ENCODE results near the gene G6PC3.

DNA sequence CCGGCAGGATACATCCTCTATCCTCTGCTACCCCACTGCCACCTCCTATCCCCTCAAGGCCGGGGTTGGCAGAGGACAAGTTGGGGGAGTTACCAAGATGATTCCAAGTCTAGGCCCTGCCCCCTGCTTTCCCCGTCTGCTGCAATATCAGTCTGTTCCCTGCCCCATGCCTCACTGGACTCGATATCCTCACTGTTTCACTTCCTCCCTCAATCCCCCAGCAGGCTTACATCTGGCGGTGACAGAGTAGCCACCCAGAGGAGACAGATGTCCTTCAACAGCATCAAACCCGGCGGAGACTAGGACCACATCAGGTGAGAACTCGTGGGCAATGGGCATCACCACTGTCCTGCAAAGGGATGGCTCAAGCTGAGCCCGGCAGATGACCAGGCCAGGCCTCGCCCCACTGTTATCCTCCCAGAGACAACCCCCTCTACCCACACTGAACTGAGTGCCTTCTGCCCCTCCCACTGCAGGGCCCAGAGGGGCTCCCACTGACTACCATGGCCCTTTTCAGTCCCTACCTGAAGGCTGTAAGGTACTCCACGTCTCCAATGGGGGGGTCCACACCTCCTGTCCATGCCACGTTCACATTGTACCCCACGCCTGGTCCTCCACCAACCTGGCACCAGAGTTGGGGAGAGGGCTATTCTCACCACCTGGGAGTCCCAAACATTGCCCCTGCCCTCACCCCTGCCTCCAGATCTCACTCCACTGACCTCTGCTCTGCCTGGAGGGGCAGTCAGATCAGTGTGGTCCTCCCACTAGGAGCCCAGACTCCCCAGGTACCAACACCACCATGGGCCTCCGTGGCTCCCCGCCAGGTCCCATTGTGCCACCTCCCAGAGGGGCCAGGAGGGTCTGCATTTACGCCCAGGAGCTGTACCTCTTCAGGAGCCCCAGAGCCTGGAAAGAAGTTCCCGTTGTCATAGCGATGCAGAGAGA, 9.6 kb downstream of the G6PC3 start:
- TF ChIP-seq, protein P1, sequence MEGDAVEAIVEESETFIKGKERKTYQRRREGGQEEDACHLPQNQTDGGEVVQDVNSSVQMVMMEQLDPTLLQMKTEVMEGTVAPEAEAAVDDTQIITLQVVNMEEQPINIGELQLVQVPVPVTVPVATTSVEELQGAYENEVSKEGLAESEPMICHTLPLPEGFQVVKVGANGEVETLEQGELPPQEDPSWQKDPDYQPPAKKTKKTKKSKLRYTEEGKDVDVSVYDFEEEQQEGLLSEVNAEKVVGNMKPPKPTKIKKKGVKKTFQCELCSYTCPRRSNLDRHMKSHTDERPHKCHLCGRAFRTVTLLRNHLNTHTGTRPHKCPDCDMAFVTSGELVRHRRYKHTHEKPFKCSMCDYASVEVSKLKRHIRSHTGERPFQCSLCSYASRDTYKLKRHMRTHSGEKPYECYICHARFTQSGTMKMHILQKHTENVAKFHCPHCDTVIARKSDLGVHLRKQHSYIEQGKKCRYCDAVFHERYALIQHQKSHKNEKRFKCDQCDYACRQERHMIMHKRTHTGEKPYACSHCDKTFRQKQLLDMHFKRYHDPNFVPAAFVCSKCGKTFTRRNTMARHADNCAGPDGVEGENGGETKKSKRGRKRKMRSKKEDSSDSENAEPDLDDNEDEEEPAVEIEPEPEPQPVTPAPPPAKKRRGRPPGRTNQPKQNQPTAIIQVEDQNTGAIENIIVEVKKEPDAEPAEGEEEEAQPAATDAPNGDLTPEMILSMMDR (IDR thresholded peaks at IDR 0.05): no peak
- TF ChIP-seq POLR2A (IDR thresholded peaks at IDR 0.05) (no peak), POLR2AphosphoS5 (IDR thresholded peaks at IDR 0.05) (no peak), EP300 (IDR thresholded peaks at IDR 0.05) (no peak)

Data from sigmoid colon (tissue), 4 donors.